ENCODE measurements around the gene NAB2. TPM values are rescaled to one million over a fixed set of nuclear protein-coding genes. Genes with fewer than 3 reads are reported as not detected.

Gene NAB2
- total RNA-seq, 1 donor from 2014 or later, result 22.1 TPM

DNA sequence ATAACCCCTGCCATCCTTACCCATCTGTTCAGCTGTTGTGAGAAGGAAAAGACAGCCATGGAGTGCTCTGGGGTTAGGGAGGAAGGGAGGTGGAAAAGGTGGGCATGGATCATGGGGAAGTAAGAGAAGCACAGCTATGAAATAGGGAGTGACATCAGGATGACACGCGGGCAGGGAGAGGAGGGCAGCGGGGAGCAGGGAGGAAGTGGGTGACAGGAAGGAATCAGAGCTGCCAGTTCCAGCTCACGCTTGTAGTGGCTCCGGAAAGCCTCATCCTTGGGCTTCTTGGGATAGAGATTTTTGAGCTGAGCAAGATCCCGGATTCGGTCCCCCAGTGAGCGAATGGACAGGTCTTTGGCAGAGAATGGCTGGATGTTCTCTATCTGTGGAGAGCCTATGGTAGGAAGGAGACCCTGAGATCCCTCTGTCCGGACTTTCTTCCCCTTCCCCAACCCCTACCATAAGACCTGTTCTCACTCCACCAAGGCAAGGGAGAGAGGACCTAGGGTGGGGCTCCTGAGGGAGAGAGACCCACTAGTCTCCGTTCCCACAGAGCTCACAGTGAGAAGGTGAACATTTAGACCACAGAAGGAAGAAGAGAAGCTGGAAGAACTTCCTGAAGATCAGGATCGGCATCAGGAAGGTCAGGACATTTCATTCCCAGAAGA is 10.3 kb downstream of the NAB2 start:
- Mint-ChIP-seq H3K4me1 (peaks cover 41% of the 10 kb centered on the region), H3K4me3 (no peak overlapping the region), H3K9me3 (no peaks in the 10 kb centered on the region), H3K27ac (peak overlapping the region; percentile 47), H3K27me3 (no peaks in the 10 kb centered on the region), H3K36me3 (ENCODE audit: low read depth) (peaks cover 90% of the 10 kb centered on the region)
- ChIA-PET CTCF (interaction anchor here (1.2 to 3.0 kb wide), 3 partner anchors 12 to 30 kb away, joined by 3 to 18 read pairs (median 10); partner anchors contain the start of gene STAT6), POLR2A (interaction anchor here (16.5 to 17.0 kb wide), 3 partner anchors 5 to 25 kb away, joined by 337 to 692 read pairs (median 692); partner anchors contain the start of genes NAB2, NEMP1 and STAT6)
- TF ChIP-seq, protein P1, sequence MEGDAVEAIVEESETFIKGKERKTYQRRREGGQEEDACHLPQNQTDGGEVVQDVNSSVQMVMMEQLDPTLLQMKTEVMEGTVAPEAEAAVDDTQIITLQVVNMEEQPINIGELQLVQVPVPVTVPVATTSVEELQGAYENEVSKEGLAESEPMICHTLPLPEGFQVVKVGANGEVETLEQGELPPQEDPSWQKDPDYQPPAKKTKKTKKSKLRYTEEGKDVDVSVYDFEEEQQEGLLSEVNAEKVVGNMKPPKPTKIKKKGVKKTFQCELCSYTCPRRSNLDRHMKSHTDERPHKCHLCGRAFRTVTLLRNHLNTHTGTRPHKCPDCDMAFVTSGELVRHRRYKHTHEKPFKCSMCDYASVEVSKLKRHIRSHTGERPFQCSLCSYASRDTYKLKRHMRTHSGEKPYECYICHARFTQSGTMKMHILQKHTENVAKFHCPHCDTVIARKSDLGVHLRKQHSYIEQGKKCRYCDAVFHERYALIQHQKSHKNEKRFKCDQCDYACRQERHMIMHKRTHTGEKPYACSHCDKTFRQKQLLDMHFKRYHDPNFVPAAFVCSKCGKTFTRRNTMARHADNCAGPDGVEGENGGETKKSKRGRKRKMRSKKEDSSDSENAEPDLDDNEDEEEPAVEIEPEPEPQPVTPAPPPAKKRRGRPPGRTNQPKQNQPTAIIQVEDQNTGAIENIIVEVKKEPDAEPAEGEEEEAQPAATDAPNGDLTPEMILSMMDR (IDR thresholded peaks at IDR 0.05), result no peak
- no peak for DNase-seq
- ATAC-seq (ENCODE audit: low read depth), result no peak
- intact Hi-C loops (cut with micrococcal nuclease), result no loop called here

DNA sequence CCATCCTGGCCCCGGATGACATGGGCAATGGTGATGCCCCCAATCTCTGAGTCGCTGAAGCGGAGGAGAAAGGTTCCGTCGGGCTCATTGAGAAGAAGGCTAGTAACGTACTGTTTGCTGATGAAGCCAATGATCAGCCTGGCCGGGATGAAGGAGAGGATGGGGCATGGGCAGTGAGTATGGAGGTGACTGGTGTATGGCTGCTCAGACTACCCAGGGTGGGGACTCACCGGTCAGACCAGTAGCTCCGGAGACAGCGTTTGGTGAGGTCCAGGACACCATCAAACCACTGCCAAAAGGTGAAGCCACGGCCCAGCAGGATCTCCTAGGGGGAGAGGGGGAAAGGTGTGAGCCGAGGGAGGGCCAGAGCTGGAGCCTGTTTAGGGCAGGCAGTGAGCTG is 10.9 kb downstream of the NAB2 start:
- no peak for ATAC-seq (ENCODE audit: low read depth)
- peaks cover 37% of the 10 kb centered on the region for H3K4me1 Mint-ChIP-seq
- H3K4me3 Mint-ChIP-seq, result no peak overlapping the region
- H3K27ac Mint-ChIP-seq, result peak overlapping the region; percentile 35
- H3K9me3 Mint-ChIP-seq, result no peaks in the 10 kb centered on the region
- intact Hi-C loops (cut with micrococcal nuclease), result no loop called here
- peaks cover 93% of the 10 kb centered on the region for H3K36me3 Mint-ChIP-seq (ENCODE audit: low read depth)
- no peak for DNase-seq
- ChIA-PET POLR2A (interaction anchor here (0.7 to 17.0 kb wide), 4 partner anchors 5 to 73 kb away, joined by 3 to 692 read pairs (median 514); partner anchors contain the start of genes NAB2, NEMP1 and STAT6), CTCF (interaction anchor here (1.2 to 3.0 kb wide), 3 partner anchors 12 to 31 kb away, joined by 3 to 18 read pairs (median 10); partner anchors contain the start of gene STAT6)
- TF ChIP-seq, protein P1 (IDR thresholded peaks at IDR 0.05), result no peak
- no peaks in the 10 kb centered on the region for H3K27me3 Mint-ChIP-seq

DNA sequence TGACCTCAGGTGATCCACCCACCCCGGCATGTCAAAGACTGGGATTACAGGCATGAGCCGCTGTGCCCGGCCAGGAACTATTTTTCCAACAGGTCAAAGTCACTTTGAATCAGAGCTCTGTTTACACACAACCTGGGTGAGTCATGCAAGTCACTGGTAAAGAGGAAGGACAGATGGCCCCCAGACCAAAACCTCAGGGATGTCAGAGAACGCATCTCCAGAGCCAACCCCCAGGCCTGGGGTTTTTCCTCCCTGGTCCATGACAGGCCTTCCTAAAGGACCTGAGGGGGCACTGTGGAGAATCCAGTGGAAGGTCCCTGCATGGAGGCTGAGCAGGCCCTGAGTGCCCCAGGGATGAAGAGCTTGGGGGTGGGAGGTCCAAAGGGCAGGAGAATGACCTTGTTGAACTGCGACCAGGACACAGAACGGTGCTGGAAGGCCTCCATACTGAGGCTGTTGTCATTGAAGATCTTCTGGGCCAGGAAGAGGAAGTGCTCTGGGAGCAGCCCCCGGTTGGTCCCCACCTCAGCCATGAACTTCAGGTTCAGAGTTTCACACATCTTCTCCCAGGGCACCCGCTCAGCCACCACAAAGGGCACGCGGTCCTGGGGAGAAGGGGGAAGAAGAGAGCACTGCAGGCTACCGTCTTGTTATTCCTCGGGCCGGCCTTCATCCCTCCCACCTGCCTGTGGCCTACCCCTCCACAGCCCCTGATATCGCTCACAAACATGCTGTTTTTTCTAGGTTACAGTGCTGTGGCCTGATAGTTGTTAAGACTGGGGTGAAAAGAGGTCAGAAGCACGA is 13.2 kb downstream of the NAB2 start:
- no peak overlapping the region for H3K4me3 Mint-ChIP-seq
- POLR2A ChIA-PET, result interaction anchor here (16.5 to 17.0 kb wide), 3 partner anchors 2 to 28 kb away, joined by 337 to 692 read pairs (median 692); partner anchors contain the start of genes NAB2, NEMP1 and STAT6
- ATAC-seq (ENCODE audit: low read depth), result peak; percentile 26

DNA sequence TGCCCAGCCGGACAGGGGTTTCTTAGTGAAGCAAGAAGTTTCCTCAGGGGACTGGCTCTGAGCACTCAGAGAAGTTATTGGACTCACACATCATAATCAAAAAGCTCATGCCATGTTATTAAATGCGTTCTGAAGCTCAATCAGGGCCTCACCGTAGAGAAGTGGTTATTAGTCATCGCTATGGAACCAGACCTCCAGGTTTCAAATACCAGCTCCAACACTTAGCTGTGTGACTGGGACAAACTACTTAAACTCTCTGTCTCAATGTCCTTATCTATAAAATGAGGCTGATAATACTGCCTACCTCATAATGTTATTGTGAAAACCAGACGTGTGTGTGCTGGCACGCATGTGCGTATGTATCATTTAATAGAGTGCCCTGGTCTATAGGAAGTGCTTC is 14.9 kb downstream of the NAB2 start:
- Mint-ChIP-seq H3K9me3 (no peaks in the 10 kb centered on the region), H3K27me3 (no peaks in the 10 kb centered on the region), H3K27ac (no peak overlapping the region), H3K4me3 (no peak overlapping the region), H3K4me1 (peaks cover 41% of the 10 kb centered on the region), H3K36me3 (ENCODE audit: low read depth) (peaks cover 92% of the 10 kb centered on the region)
- intact Hi-C loops (cut with micrococcal nuclease), result no loop called here
- TF ChIP-seq, protein P1 (IDR thresholded peaks at IDR 0.05), result no peak
- ATAC-seq (ENCODE audit: low read depth), result no peak
- DNase-seq, result no peak
- ChIA-PET CTCF (interaction anchor here (1.4 to 1.5 kb wide), 2 partner anchors 8 to 20 kb away, joined by 4 read pairs; partner anchors contain the start of gene STAT6), POLR2A (interaction anchor here (1.1 to 17.0 kb wide), 3 partner anchors 8 to 25 kb away, joined by 4 to 692 read pairs (median 13); partner anchors contain the start of genes NAB2, NEMP1 and STAT6)

More for the DNA sequence above, 13.2 kb downstream of the NAB2 start:
- TF ChIP-seq, protein P1 (IDR thresholded peaks at IDR 0.05), result no peak
- no peak for DNase-seq
- CTCF ChIA-PET, result no interaction called here
- no peaks in the 10 kb centered on the region for H3K9me3 Mint-ChIP-seq
- peak overlapping the region; percentile 50 for H3K27ac Mint-ChIP-seq
- no peaks in the 10 kb centered on the region for H3K27me3 Mint-ChIP-seq
- peaks cover 92% of the 10 kb centered on the region for H3K36me3 Mint-ChIP-seq (ENCODE audit: low read depth)
- peaks cover 29% of the 10 kb centered on the region for H3K4me1 Mint-ChIP-seq
- intact Hi-C loops (cut with micrococcal nuclease), result no loop called here

Data from activated B cell treated with CpG ODN at 0.5 μM for 24 hours (primary cell).